HL-60 (cell line): ENCODE results near the gene TEKTIP1.

Experiments
- DNase-seq, 2 experiments: peaks; one replicate each; pipeline ENCODE4 v3.0.0-alpha.2; 2010 to 2020; ENCODE audit warnings: low read depth in 1 of 2, low spot score in 1 of 2
- H3K27ac ChIP-seq: fragments of 250-450 bp; sonication (Bioruptor Pico); replicated peaks from 2 replicates; pipeline ENCODE4 v1.5.1; 2020; ENCODE audit warnings: mild to moderate bottlenecking, moderate library complexity
- H3K27me3 ChIP-seq: fragments of 250-450 bp; sonication (Bioruptor Pico); 2 replicates; pipeline ENCODE4 v1.5.1; 2021; ENCODE audit warnings: mild to moderate bottlenecking, moderate library complexity; ENCODE audit not compliant: insufficient read depth, poor library complexity, severe bottlenecking
- H3K4me3 ChIP-seq: replicated peaks from 2 replicates; pipeline ENCODE4 v1.5.1; 2011; ENCODE audit warnings: mild to moderate bottlenecking, control low read depth, low read length; ENCODE audit not compliant: insufficient read depth
- GABPA ChIP-seq: IDR thresholded peaks from 2 replicates; pipeline ENCODE4 v1.6.1; 2012; ENCODE audit warnings: low read depth
- POLR2AphosphoS5 ChIP-seq: IDR thresholded peaks from 2 replicates; pipeline ENCODE4 v1.6.1; 2012; ENCODE audit warnings: low read depth
- SPI1 ChIP-seq: IDR thresholded peaks from 2 replicates; pipeline ENCODE4 v1.6.1; 2012; ENCODE audit warnings: low read depth, mild to moderate bottlenecking, borderline replicate concordance
- TF ChIP-seq, protein P1 (sequence below): IDR thresholded peaks from one replicate; pipeline ENCODE4 v1.5.1; 2011; ENCODE audit warnings: low read length, control low read depth, inconsistent platforms; ENCODE audit not compliant: insufficient read depth
- TF ChIP-seq, protein P2 (sequence below): IDR thresholded peaks from 2 replicates; pipeline ENCODE4 v1.6.1; 2012; ENCODE audit warnings: low read depth; ENCODE audit not compliant: insufficient replicate concordance

Gene TEKTIP1

DNA sequence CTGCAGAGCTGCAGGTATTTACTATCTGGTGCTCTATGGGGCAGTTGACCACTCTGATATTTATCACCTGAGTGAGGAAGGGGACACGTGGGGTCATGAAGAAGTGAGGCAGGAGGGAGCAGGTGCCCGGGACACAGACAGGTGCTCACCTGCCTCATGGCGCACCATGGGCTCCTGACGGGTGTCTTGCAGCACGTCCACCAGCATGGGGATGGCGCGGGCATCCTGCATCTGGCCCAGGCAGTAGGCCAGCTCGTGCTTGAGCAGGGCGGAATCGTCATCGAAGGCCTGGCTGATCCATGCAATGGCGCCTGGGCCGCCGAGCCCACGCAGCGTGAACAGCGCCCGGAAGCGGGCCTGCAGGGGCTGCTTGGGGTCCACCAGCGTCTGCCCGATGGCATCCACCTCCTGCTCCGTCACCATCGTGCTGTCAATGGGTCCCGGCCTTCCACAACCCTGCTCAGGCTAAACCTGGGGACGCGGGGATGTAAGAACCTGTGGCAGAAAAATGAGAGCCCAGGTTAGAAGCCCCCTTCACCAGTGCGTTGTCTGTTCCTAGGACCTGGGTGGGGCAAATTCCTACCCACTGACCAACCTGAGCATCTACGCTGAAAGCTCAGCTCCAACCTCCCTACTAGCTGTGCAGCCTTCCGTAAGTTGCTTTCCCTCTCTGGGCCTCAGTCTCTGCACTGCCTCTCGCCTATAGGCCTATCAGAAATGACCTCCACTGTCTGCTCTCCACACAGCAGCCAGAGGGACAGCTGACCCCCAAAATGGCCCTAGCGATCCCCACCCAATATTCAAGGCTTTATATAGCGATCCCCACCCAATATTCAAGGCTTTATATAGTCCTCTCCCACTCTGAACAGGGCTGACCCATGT is 42.3 kb upstream of the TEKTIP1 start:
- DNase-seq: no peak
- no peak overlapping the region for H3K4me3 ChIP-seq
- no peaks in the 10 kb centered on the region for H3K27me3 ChIP-seq
- TF ChIP-seq GABPA (no peak), SPI1 (no peak), POLR2AphosphoS5 (no peak)
- TF ChIP-seq, protein P1, sequence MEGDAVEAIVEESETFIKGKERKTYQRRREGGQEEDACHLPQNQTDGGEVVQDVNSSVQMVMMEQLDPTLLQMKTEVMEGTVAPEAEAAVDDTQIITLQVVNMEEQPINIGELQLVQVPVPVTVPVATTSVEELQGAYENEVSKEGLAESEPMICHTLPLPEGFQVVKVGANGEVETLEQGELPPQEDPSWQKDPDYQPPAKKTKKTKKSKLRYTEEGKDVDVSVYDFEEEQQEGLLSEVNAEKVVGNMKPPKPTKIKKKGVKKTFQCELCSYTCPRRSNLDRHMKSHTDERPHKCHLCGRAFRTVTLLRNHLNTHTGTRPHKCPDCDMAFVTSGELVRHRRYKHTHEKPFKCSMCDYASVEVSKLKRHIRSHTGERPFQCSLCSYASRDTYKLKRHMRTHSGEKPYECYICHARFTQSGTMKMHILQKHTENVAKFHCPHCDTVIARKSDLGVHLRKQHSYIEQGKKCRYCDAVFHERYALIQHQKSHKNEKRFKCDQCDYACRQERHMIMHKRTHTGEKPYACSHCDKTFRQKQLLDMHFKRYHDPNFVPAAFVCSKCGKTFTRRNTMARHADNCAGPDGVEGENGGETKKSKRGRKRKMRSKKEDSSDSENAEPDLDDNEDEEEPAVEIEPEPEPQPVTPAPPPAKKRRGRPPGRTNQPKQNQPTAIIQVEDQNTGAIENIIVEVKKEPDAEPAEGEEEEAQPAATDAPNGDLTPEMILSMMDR: no peak
- TF ChIP-seq, protein P2, sequence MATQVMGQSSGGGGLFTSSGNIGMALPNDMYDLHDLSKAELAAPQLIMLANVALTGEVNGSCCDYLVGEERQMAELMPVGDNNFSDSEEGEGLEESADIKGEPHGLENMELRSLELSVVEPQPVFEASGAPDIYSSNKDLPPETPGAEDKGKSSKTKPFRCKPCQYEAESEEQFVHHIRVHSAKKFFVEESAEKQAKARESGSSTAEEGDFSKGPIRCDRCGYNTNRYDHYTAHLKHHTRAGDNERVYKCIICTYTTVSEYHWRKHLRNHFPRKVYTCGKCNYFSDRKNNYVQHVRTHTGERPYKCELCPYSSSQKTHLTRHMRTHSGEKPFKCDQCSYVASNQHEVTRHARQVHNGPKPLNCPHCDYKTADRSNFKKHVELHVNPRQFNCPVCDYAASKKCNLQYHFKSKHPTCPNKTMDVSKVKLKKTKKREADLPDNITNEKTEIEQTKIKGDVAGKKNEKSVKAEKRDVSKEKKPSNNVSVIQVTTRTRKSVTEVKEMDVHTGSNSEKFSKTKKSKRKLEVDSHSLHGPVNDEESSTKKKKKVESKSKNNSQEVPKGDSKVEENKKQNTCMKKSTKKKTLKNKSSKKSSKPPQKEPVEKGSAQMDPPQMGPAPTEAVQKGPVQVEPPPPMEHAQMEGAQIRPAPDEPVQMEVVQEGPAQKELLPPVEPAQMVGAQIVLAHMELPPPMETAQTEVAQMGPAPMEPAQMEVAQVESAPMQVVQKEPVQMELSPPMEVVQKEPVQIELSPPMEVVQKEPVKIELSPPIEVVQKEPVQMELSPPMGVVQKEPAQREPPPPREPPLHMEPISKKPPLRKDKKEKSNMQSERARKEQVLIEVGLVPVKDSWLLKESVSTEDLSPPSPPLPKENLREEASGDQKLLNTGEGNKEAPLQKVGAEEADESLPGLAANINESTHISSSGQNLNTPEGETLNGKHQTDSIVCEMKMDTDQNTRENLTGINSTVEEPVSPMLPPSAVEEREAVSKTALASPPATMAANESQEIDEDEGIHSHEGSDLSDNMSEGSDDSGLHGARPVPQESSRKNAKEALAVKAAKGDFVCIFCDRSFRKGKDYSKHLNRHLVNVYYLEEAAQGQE: no peak
- H3K27ac ChIP-seq: no peak overlapping the region

GRCh38 chr19:3497757-3498520 is 41.0 kb upstream of the TEKTIP1 start:
- Histone ChIP-seq H3K27ac (no peak overlapping the region), H3K4me3 (no peak overlapping the region), H3K27me3 (no peaks in the 10 kb centered on the region)
- DNase-seq: no peak
- TF ChIP-seq POLR2AphosphoS5 (no peak), GABPA (no peak), SPI1 (no peak)
- TF ChIP-seq, protein P1: no peak
- TF ChIP-seq, protein P2: no peak

GRCh38 chr19:3499738-3500428 is 39.1 kb upstream of the TEKTIP1 start:
- H3K4me3 ChIP-seq: peak overlapping the region; percentile 99
- DNase-seq: no peak
- TF ChIP-seq, protein P1: no peak
- TF ChIP-seq SPI1 (no peak), POLR2AphosphoS5 (no peak), GABPA (no peak)
- TF ChIP-seq, protein P2: no peak
- peak overlapping the region; percentile 100 for H3K27ac ChIP-seq
- no peaks in the 10 kb centered on the region for H3K27me3 ChIP-seq
